Activated CD8-positive, alpha-beta T cell treated with anti-CD3 and anti-CD28 coated beads for 36 hours (primary cell): ENCODE data around the gene ITPRIPL1. TPM values are rescaled to one million over a fixed set of nuclear protein-coding genes. Genes with fewer than 3 reads are reported as not detected.

Source experiments
- ATAC-seq: fragments of 200-7000 bp; cut with Tn5 transposase; one replicate; pipeline ENCODE4 v1.10.0; 2021; ENCODE audit warnings: mild to moderate bottlenecking, moderate library complexity
- CTCF ChIA-PET: fragments of 350-600 bp; sonication (Branson Sonifier 250); formaldehyde crosslinking; loops from one replicate; lab custom pipeline; 2021; ENCODE audit warnings: antibody characterized with exemption; lab: Charles Lee
- POLR2A ChIA-PET: fragments of 350-600 bp; sonication (Branson Sonifier 250); formaldehyde crosslinking; loops from one replicate; lab custom pipeline; 2021; ENCODE audit warnings: antibody characterized with exemption; lab: Charles Lee
- DNase-seq: peaks from one replicate; pipeline ENCODE4 v3.0.0-alpha.2; 2020
- H3K27ac Mint-ChIP-seq: one replicate; pipeline ENCODE4 v1.8.0; 2021; ENCODE audit warnings: mild to moderate bottlenecking, mixed read lengths
- H3K27me3 Mint-ChIP-seq: one replicate; pipeline ENCODE4 v1.8.0; 2021; ENCODE audit warnings: mixed read lengths
- H3K36me3 Mint-ChIP-seq: one replicate; pipeline ENCODE4 v1.8.0; 2021; ENCODE audit warnings: low read depth, mixed read lengths
- H3K4me1 Mint-ChIP-seq: one replicate; pipeline ENCODE4 v1.8.0; 2021; ENCODE audit warnings: low read depth, mixed read lengths
- H3K4me3 Mint-ChIP-seq: one replicate; pipeline ENCODE4 v1.8.0; 2021; ENCODE audit warnings: mild to moderate bottlenecking, moderate library complexity, mixed read lengths
- H3K9me3 Mint-ChIP-seq: one replicate; pipeline ENCODE4 v1.8.0; 2021; ENCODE audit warnings: mixed read lengths
- CTCF ChIP-seq: fragments of 200-600 bp; IDR thresholded peaks from one replicate; pipeline ENCODE4 v1.8.0; 2022; ENCODE audit warnings: antibody characterized with exemption, mild to moderate bottlenecking
- intact Hi-C: fragments of 100-400 bp; cut with micrococcal nuclease; formaldehyde crosslinking; loops from one replicate; pipeline ENCODE4 v1.10.0; 2022
- total RNA-seq, 2 experiments: library from RNA; stranded (reverse); gene quantifications; one replicate each; pipeline ENCODE4 v1.2.3, GENCODE V29; 2021

ITPRIPL1 gene
- total RNA-seq, 2 experiments from 2014 or later = 28.2 to 32.6 TPM

DNA sequence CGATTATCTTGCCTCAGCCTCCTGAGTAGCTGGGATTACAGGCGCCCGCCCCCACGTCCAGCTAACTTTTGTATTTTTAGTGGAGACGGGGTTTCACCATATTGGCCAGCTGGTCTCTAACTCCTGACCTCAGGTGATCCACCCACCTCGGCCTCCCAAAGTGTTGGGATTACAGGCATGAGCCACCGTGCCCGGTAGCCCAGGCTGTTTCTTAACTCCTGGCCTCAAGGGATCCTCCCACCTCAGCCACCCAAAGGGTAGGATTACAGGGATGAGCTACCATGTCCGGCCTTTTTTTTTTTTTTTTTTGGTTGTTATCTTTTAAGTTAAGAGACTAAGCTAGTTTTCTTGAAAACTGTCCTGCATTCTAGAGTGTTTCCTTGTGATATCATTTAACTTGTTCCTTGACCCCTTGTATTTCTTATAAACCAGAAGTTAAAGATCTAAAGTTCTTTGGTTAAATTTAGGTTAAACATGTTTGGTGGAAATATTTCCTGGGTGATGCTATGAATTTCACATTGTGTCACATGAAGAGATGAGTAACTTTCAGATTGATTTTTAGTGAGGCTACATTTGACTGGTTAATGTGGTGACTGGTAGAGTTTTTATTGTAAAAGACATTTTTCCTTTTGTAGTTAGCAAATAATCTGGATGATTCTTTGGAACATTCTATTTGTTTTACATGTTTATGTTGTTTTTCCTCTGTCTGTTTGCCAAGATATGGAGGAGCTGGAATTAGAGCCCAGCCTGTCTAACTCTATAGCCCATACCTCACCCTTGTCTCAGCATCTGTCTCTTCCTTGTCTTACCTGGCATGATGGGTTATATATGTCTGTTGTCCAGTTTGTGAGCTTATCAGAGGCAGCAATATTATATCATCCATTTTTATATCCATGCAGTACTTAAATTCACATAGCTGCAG lies 15.6 kb downstream of the ITPRIPL1 start:
- Mint-ChIP-seq H3K36me3 (peaks cover 75% of the 10 kb centered on the region), H3K4me3 (peak overlapping the region; percentile 17), H3K27ac (peak overlapping the region; percentile 61), H3K9me3 (no peaks in the 10 kb centered on the region), H3K27me3 (no peaks in the 10 kb centered on the region), H3K4me1 (peaks cover 55% of the 10 kb centered on the region)
- intact Hi-C loops = loop anchor here (5.0 kb wide), 1 partner anchor 33 kb away; the partner anchor contains the start of gene SNRNP200
- DNase-seq = no peak
- no peak for ATAC-seq
- no peak for TF ChIP-seq CTCF
- ChIA-PET POLR2A (interaction anchor here (0.6 to 1.9 kb wide), 4 partner anchors 15 to 57 kb away, joined by 3 to 7 read pairs (median 4); partner anchors contain the start of gene ITPRIPL1), CTCF (interaction anchor here (0.8 to 1.6 kb wide), 3 partner anchors 19 to 169 kb away, joined by 3 to 5 read pairs (median 3); no protein-coding TSS in a partner anchor)

DNA sequence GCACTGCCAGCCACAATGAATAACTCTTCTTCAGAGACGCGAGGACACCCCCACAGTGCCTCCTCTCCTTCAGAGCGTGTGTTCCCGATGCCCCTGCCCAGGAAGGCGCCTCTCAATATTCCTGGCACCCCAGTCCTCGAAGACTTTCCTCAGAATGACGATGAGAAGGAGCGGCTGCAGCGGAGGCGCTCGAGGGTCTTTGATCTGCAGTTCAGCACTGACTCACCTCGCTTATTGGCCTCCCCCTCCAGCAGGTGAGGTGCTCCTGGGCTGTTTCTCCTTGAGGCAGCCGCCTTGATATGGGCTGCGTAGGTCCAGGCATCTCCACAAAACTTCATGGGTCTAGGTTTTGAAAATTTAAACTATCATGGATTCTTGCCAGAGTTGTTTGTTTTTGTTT lies 16.5 kb downstream of the ITPRIPL1 start:
- peak overlapping the region; percentile 61 for H3K27ac Mint-ChIP-seq
- intact Hi-C loops = loop anchor here (5.0 kb wide), 1 partner anchor 34 kb away; the partner anchor contains the start of gene SNRNP200
- H3K9me3 Mint-ChIP-seq = no peaks in the 10 kb centered on the region
- CTCF ChIA-PET = interaction anchor here (0.8 to 1.6 kb wide), 3 partner anchors 20 to 168 kb away, joined by 3 read pairs; no protein-coding TSS in a partner anchor
- no peak for ATAC-seq
- peaks cover 76% of the 10 kb centered on the region for H3K36me3 Mint-ChIP-seq
- H3K4me3 Mint-ChIP-seq = no peak overlapping the region
- POLR2A ChIA-PET = interaction anchor here (1.0 to 1.9 kb wide), 4 partner anchors 16 to 58 kb away, joined by 4 to 7 read pairs (median 4); partner anchors contain the start of gene ITPRIPL1
- DNase-seq = no peak
- peaks cover 51% of the 10 kb centered on the region for H3K4me1 Mint-ChIP-seq
- no peak for TF ChIP-seq CTCF
- no peaks in the 10 kb centered on the region for H3K27me3 Mint-ChIP-seq

DNA sequence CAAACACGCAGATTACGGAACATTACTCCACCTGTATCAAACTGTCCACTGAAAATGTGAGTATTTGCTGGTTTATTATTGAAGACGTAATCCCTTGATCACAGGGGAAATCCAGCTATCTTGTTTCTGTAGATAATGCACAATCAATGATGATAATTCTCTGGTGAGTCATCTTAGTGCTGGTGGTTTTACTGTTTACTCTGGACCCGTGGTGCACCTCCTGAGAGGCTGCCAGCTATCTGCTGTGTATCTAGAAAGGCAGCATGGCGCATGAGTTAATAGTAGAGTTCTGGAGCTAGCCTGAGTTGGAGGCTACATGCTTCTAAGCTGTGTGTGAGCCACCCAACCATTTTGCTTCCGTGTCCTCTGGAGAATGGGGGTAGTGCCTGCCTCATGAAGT lies 17.0 kb downstream of the ITPRIPL1 start:
- peaks cover 77% of the 10 kb centered on the region for H3K36me3 Mint-ChIP-seq
- intact Hi-C loops = loop anchor here (5.0 kb wide), 1 partner anchor 35 kb away; the partner anchor contains the start of gene SNRNP200
- DNase-seq = peak; percentile 58

DNA sequence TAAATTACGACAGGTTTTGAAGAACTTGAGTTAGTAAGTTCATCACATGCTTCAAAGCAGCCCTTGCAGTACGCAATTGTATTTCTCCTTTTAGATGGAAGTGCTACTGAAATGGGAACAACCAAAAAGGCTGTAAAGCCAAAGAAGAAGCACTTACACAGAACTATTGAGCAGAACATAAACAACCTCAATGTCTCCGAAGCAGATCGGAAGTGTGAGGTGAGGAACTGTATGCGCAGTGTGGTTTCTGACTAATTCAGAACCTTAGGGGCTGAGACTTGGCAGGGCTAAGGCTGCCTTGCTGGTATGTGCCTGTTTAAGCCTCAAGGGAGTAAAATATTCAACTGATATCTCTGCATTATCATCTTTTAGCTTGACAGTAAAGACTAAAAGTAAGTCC lies 18.9 kb downstream of the ITPRIPL1 start:
- ATAC-seq (peak; percentile 79), DNase-seq (peak; percentile 56)
- Mint-ChIP-seq H3K27ac (peak overlapping the region; percentile 68), H3K4me1 (peaks cover 40% of the 10 kb centered on the region), H3K9me3 (no peaks in the 10 kb centered on the region), H3K27me3 (no peaks in the 10 kb centered on the region), H3K4me3 (no peak overlapping the region), H3K36me3 (peaks cover 76% of the 10 kb centered on the region)
- no peak for TF ChIP-seq CTCF
- intact Hi-C loops = loop anchor here (5.0 kb wide), 1 partner anchor 37 kb away; the partner anchor contains the start of gene SNRNP200
- ChIA-PET CTCF (interaction anchor here (0.7 to 2.1 kb wide), 5 partner anchors 8 to 64 kb away, joined by 3 to 8 read pairs (median 4); partner anchors contain the start of gene NCAPH), POLR2A (interaction anchor here (0.9 to 2.3 kb wide), 5 partner anchors 9 to 38 kb away, joined by 3 to 13 read pairs (median 3); partner anchors contain the start of gene NCAPH)

More for the DNA sequence above, 17.0 kb downstream of the ITPRIPL1 start:
- peak; percentile 72 for ATAC-seq
- peaks cover 48% of the 10 kb centered on the region for H3K4me1 Mint-ChIP-seq
- ChIA-PET CTCF (interaction anchor here (1.1 to 1.6 kb wide), 2 partner anchors 21 to 22 kb away, joined by 3 read pairs; no protein-coding TSS in a partner anchor), POLR2A (interaction anchor here (0.6 to 1.9 kb wide), 5 partner anchors 16 to 58 kb away, joined by 3 to 7 read pairs (median 4); partner anchors contain the start of gene ITPRIPL1)
- H3K4me3 Mint-ChIP-seq = no peak overlapping the region
- H3K27ac Mint-ChIP-seq = peak overlapping the region; percentile 50
- H3K27me3 Mint-ChIP-seq = no peaks in the 10 kb centered on the region
- TF ChIP-seq CTCF = no peak
- no peaks in the 10 kb centered on the region for H3K9me3 Mint-ChIP-seq
